ENCODE data around the gene ENTR1.

DNA sequence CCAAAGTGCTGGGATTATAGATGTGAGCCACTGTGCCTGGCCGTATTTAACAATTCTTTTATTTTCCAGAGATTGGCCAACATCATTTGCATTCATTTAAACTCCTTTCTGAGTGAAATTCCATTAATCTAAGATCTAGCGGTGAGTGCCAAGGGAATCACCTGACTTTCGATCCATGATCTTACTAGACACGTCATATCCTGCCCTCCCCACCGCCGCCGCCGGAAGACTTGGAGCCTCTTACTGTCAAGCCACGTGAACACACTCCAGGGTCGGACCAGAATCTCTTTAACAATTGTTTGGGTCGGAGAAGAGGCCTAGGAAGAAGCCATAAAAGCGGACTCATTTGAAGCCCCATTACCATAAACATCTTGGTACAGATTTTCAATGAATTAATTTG, 16.4 kb upstream of the ENTR1 start:
- TF ChIP-seq, protein P1, sequence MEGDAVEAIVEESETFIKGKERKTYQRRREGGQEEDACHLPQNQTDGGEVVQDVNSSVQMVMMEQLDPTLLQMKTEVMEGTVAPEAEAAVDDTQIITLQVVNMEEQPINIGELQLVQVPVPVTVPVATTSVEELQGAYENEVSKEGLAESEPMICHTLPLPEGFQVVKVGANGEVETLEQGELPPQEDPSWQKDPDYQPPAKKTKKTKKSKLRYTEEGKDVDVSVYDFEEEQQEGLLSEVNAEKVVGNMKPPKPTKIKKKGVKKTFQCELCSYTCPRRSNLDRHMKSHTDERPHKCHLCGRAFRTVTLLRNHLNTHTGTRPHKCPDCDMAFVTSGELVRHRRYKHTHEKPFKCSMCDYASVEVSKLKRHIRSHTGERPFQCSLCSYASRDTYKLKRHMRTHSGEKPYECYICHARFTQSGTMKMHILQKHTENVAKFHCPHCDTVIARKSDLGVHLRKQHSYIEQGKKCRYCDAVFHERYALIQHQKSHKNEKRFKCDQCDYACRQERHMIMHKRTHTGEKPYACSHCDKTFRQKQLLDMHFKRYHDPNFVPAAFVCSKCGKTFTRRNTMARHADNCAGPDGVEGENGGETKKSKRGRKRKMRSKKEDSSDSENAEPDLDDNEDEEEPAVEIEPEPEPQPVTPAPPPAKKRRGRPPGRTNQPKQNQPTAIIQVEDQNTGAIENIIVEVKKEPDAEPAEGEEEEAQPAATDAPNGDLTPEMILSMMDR (conservative IDR thresholded peaks at IDR 0.05), result no peak
- no peak for TF ChIP-seq ZFX (IDR thresholded peaks at IDR 0.05)

Data from C4-2B (cell line).